GM21423 (cell line): Measurements from ENCODE around the gene DPH1.
A peak's percentile ranks its signal among the peaks of the same experiment; 100 is the strongest.
"Not testable (repeated sequence)": the region's sequence is repeated elsewhere in the genome, so short reads cannot be mapped to it uniquely, and the experiment has no call there.

ENCODE experiments used
- ATAC-seq: cut with Tn5 transposase; IDR thresholded peaks from one replicate; pipeline ENCODE4 v1.9.1; 2021; ENCODE audit warnings: mild to moderate bottlenecking, moderate library complexity; ENCODE audit not compliant: unreplicated experiment

Gene DPH1

GRCh38 chr17:2029911-2030778 is at the start of gene DPH1:
Gene DPH1 (plus strand): TSS chr17:2030153. CDS start chr17:2030170, 17 bp downstream.
- ATAC-seq, result peak; percentile 67

GRCh38 chr17:1980665-1981250 is 49.2 kb upstream of the DPH1 start:
- no peak for ATAC-seq

- ATAC-seq, result not testable (repeated sequence)
Measured at GRCh38 chr17:1982793-1983366, 47.1 kb upstream of the DPH1 start.

GRCh38 chr17:1985093-1985492 is 44.9 kb upstream of the DPH1 start:
- ATAC-seq, result no peak

DNA sequence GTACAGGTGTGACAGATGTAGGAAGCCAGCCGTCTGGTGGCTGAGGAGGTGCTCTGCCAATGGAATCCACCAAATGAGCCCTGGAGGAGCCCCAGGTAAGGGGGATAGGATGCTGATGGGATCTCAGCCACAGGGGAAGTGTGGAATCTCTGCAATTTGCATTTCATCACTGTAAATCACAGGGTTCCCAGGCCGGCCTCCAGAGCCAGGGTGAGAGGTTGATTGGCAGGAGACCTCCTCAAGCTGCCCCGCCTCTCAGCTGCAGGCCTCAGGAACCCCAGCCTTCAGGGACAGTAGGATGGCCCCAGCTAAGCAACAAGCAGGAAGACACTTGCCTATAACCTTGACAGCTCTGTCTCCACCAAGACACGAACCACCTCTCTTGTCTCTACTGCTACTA is 44.3 kb upstream of the DPH1 start:
- no peak for ATAC-seq

- ATAC-seq, result no peak
Measured at GRCh38 chr17:1986783-1987451, 43.0 kb upstream of the DPH1 start.

DNA sequence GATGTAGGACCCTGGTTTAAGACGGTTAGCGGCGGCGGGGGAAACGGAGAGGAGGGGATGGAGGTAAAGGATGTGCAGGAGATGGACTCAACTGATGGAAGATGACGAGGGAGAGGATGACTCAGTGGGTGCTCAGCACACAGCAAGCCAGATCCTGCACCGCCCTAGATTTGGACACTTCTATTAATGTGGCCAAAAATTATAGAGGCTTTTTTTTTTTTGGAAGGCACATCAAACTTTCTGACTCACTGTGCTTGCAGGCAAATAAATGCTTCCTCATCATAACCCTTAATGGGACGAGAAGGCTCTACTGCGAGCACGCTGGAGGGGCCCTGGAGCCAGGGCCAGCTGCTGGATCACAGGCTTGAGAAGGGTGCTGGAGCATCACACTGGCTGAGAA is 40.8 kb upstream of the DPH1 start:
- ATAC-seq, result no peak

DNA sequence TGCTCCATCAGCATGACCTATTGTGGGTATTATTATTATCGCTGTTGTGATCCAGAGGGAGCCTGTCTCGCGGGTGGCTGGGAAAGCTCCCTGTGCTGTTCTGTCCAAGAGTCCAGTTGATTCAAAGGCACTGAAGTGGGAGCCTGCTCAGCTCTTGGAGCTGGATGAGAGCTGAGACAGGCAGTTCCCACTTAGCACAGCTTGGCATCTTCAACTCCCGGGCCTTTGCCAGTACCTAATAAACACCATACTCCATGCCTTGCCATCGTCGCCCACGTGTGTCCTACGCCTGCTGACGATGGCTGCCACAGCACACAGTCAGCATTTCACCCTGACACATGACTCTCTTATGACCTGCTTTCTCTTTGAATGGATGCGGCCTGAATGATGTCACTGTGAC is 37.4 kb upstream of the DPH1 start:
- ATAC-seq, result no peak

- no peak for ATAC-seq
Measured at GRCh38 chr17:1994707-1995106, 35.2 kb upstream of the DPH1 start.

- no peak for ATAC-seq
Measured at GRCh38 chr17:1995321-1995892, 34.5 kb upstream of the DPH1 start.

DNA sequence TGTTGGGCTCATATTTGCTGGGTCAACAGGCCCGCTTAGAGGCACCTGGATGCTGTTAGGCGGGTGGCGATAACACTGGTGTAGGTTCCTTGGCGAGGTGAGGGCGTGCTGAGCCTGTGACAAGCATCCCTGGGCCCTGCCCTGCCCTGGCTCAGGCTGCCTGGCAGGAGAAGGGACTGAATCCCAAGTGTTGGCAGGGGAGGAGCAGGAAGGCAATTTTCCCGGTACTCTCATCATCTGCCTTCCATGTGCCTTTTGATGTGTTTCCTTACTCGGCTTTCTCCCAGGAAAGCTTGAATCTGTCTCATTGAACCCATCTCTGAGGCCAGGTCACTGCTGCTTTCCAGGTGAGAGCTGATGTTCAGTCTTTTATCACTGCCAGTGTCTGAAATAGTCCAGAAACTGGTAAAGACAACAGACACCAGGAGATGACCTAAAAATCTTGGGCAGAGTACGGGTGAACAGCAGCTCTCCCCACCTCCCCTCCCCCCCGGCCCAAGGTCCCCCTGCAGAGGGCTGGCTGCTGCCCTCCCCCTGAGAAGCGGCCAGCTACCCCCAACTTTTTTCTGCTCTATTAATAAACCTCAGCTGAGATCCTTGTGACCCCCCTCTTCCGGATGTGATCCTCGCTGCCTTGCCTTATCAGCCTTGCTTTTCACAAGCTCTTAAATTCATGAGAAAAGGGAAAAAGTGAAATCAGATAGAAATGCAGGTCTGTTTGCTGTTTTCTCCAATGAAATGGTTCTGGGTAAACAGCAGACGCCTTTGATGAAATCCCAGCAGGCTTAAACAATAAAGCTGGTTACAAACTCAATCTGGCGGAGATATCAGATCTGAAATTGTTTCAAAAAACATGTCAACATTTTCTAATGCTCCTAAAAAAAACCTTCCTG is 33.8 kb upstream of the DPH1 start:
- no peak for ATAC-seq

DNA sequence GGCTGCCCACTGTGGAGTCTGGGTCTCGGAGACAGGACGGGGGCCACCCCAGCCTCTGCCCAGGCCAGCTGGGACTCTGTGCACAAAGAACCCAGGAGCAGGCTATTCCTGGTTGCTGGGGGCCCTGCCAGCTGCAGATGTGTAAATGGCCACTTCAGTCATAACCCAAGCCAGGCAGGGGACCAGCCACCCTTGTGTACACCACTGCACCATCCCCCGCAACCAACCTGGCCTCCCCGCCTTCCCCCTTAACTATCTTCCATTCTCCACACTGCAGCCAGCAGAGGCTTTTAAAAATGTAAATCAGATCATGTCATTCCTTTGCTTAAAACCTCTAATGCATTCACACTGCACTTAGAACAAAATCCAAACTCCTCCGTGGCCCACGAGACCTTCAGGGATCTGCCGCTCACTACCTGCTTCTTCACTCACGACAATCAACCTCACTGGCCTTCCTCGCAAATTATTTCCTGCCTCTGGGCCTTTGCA is 33.1 kb upstream of the DPH1 start:
- no peak for ATAC-seq

DNA sequence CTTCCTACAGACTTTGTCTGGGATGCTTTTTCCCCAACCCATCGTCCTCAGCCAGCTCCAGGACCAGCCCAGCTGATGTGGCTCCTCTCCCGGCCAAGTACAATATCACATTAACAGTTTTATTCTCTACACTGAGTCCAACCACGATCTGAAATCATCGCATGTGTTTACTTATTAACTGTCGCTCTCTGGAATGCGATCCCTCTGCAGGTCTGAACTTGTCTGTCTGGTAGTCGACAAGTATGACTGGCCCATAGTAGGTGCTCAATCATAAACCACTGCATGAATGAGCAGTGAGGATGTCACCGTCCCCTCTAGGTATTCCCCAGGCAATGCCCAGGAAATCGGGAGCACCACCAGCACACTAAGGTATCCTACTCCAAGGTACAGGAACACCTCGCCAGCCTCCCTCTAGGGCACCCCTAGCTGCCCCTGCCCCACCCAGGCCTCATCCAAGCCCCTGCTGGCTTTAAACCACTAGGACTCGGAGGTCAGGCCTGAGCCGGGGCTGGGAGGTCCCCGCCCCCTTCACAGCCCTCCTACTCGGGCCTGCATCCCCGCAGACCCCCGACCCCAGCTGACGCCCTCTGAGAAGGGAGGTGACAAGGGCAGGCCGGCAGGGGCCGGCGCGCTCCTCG is 32.5 kb upstream of the DPH1 start:
- ATAC-seq, result no peak

GRCh38 chr17:1997927-1998742 is 31.8 kb upstream of the DPH1 start:
- no peak for ATAC-seq

DNA sequence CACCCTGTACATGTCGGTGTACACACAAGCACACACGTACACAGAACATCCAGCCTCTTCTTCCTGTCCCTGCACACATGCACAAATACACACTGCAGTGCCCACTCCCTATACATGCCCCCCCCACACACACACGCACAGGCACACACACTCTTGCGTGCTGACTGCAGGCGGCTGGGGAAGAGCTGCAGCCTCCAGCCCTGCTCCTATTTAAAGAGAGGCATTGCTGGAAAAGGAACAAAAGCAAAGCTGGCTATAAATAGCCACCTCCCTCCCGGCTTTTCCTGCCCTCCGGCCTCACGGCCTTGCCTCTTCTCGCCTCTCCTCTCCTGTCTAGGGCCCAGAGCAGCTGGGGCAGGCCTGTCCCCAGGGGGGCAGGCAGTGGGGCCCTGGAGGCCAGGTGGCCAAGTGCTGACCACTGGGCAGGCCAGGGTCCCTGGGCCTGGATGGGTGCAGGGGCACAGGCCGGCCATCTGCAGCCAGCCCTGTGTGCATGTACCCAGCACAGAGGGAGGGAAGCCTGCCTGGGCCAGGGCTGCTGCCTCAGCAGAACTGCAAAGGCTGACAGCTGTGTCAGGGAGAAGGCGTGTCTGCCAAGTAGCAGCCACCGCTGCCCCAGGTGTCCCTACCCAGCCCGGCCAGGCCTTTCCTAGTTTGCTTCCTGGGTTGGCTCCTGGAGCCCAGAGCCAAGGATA is 30.2 kb upstream of the DPH1 start:
- ATAC-seq, result no peak

DNA sequence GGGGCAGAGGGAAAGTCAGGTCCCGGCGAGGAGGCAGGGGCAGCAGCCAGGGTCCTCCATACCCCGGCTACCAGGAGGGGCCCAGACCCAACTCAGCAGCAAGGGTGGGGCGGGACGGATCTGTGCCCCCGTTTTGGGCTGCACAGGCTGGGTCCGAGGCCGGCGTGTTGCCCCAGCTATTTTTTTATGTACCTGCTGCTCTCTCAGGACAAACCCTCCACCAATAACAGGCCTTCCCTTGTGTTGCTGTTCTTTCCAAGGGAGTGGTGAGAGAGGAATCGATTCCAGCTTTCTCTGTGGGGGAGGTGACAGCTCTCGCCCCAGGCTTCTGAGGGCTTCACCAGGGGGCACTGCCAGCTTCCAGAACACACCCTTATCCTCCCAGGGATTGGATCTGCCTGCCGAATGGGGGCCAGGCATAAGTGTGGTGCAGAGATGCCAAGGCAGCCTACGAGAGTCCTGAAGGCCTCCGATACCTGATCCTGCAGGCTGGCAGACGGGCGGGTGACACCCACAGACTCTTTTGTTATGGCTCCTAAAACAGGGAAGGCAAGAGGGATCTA is 27.1 kb upstream of the DPH1 start:
- ATAC-seq, result no peak

DNA sequence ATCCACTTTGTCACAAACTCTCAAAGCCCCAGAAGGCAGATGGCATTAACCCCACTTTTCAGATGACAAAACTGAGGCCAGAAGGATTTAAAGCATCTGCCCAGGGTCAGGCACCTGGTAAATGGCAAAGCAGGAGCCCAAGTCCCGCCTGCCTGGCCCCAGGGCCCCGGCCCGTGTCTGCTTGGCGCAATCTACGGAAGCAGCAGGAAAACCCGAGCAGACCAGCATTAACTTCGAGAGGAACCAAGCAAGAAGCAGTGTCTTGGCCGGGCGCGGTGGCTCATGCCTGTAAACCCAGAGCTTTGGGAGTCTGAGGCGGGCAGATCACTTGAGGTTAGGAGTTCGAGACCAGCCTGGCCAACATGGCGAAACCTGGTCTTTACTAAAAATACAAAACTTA is 26.4 kb upstream of the DPH1 start:
- no peak for ATAC-seq

GRCh38 chr17:2004435-2004952 is 25.5 kb upstream of the DPH1 start:
- ATAC-seq, result no peak
